Lower leg skin (tissue), 3 donors: Measurements from ENCODE around the gene SEC14L1.

Experiments
- CTCF ChIP-seq, 3 donors: fragments of 450-650 bp; IDR thresholded peaks; one replicate each; pipeline ENCODE4 v1.5.1; 2016; ENCODE audit warnings: antibody characterized with exemption in 3 of 3, mild to moderate bottlenecking in 3 of 3, moderate library complexity in 2 of 3
- POLR2A ChIP-seq, 2 donors: fragments of 450-650 bp; IDR thresholded peaks; one replicate each; pipeline ENCODE4 v1.6.1; 2016 to 2017; ENCODE audit warnings: antibody characterized with exemption in 2 of 2, mild to moderate bottlenecking in 1 of 2, moderate library complexity in 1 of 2

DNA sequence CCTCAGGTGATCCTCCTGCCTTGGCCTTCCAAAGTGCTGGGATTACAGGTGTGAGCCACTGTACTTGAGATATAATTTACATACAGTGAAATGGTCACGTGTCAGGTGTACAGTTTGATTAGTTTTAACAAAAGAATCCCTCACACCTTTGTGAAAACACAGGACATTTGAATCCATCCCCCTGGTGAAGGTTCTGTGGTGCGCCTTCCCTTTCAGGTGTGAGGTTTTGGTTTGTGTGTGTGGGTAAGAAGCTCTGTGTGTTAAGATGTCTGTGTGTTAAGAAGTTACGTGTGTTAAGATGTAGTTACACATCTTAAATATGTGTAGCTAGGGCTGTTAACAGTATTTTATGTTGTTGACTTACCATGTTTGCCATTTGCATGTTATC, 4.4 kb downstream of the SEC14L1 start:
- TF ChIP-seq CTCF (IDR thresholded peaks at IDR 0.05) (no peak), POLR2A (IDR thresholded peaks at IDR 0.05) (no peak)
